HG02571 (cell line): ENCODE results near the gene ARHGEF18.

Source experiments
- ATAC-seq: cut with Tn5 transposase; IDR thresholded peaks from one replicate; pipeline ENCODE4 v1.9.1; 2021; ENCODE audit warnings: mild to moderate bottlenecking, moderate library complexity; ENCODE audit not compliant: unreplicated experiment

ARHGEF18 gene

GRCh38 chr19:7381073-7381390 is 32.3 kb downstream of the ARHGEF18 start:
- no peak for ATAC-seq

- no peak for ATAC-seq
These were observed 34.0 kb downstream of the ARHGEF18 start for GRCh38 chr19:7382694-7383093.

DNA sequence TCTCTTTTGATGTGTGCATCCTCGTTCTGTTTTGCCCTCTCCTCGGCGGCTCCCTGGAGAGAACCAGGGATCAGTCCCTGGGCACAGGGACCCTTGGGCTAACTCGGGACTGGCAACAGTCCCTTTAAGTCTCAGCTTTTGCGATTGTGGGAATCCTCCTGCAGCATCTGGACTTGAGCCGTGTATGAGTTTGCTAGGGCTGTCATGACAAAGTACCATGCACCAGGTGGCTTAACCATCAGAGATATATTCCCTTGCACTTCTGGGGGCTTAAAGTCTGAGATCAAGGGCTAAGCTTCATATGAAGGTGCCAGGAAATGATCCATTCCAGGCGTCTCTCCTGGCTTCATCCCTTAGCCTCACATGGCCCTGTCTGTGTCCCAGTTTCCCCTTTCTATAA is 34.5 kb downstream of the ARHGEF18 start:
- no peak for ATAC-seq

DNA sequence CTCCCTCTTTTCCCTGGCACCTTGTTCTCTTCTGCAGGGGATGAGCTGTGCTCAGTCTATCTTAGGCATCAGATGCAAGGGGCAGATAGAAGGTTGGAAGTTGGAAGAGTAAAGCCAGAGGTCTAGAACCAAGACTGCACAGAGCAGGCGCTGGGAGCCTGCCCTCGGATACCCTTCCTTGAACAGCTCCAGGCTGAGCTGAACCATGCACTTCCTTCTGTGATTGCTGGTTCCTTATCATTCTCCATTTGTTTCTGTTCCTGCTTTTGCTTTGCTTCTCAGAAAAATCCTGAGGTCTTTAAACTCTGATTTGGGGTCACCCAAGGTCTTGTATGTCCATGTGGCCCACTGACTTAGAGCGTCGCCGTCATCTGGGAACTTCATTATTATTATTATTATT is 36.3 kb downstream of the ARHGEF18 start:
- no peak for ATAC-seq

GRCh38 chr19:7386308-7386707 is 37.6 kb downstream of the ARHGEF18 start:
- no peak for ATAC-seq

DNA sequence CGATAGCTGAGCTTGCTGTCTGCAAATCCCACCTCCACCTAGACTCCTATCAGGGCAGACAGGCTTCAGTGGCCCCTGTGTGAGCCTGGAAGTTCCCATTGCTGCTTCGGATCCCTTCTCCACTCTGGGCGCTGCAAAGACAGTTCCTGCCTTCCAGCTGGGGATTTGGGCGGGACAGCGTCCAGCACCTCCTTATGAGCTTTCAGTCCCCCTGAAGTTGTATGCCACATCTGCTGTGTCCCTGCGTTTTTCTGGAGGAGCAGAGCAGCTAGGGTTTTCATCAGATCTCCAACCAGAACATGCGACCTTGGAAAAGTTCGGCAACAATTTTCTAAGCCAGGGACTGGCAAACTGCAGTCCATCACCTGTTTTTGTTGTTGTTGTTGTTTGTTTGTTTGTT is 38.0 kb downstream of the ARHGEF18 start:
- no peak for ATAC-seq

DNA sequence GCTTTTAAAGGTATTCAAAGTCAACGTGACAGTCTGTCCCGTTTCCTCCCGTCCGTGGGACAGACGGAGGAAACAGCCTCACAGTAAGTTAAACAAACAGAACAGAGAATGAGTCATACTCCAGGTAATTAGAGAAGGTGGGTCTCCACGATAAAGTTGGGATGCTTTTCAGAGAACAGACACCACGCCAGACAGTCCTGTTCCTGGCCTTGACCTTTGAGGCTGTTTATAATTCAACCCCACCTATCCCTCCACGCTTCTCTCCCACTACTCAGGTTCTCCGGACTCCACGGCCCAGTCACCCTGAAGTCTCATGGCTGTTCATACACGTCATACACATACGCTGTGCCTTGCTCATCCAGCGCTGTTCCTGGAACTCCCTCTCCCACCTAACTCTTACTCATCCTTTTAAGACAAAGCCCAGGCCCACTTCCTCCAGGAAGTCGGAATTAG is 42.5 kb downstream of the ARHGEF18 start:
- no peak for ATAC-seq

- ATAC-seq: no peak
These were observed 44.7 kb downstream of the ARHGEF18 start for GRCh38 chr19:7393459-7393858.

- ATAC-seq: no peak
These were observed 45.4 kb downstream of the ARHGEF18 start for GRCh38 chr19:7393939-7394730.

GRCh38 chr19:7394731-7395359 is 46.1 kb downstream of the ARHGEF18 start:
- ATAC-seq: peak; percentile 62

DNA sequence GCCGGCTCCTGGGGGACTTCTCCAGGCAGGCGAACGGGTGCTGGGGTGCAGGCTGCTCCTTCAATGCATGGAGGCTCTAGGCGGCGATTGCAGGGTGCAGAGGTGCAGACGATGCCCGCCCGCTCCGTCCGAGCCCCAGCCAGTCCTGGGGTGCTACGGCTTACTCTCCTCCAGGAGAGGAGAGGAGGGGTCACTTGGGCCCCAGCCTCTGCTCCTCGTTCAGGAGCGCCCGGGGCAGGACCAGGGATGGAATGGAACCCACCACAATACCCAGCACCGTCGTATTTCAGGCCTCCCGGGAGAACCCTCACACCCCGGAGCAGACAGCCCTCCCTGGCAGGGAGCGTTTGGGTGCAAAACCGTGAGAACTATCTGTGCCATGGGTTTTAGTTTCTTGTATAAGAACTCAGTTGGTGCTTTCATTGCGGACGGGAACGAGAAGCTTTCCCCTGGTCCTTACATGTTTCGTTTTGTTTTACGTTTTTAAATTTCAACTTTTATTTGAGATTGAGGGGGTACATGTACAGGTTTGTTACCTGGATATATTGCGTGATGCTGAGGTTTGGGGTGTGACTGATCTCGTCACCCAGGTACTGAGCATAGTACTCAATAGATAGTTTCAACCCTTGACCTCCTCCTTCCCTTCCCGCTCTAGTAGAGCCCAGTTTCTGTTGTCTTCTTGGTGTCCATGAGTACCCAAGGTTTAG is 46.8 kb downstream of the ARHGEF18 start:
- ATAC-seq: peak; percentile 26

DNA sequence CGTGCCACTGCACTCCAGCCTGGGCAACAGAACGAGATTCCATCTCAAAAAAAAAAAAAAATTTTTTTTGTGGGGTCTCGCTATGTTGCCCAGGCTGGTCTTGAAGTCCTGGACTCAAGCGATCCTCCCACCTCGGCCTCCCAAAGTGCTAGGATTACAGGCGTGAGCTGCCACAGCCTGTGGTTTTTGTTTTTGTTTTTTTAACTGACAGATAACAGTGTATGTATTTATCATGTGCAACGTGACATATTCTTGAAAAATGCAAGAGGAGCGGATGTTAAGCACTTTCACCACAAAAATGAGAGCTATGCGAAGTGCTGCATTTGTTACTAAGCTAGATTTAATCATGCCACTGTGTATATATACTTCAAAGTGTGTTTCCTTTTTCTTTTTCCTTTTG is 49.0 kb downstream of the ARHGEF18 start:
- no peak for ATAC-seq
